Tongue (tissue), 2 donors: ENCODE data around the gene ANXA5. TPM values are rescaled to one million over a fixed set of nuclear protein-coding genes. Genes with fewer than 3 reads are reported as not detected.

Experiments used
- DNase-seq: peaks from one replicate; pipeline ENCODE4 v3.0.0-alpha.2; 2015
- total RNA-seq: library from RNA; depleted of rRNA; stranded (reverse); fragments of >200 nt; gene quantifications from one replicate; pipeline ENCODE4 v1.2.3, GENCODE V29; 2014

ANXA5 gene
- total RNA-seq, 1 donor from 2014 or later: 198 TPM

- DNase-seq: no peak
These were observed 63.1 kb downstream of the ANXA5 start for GRCh38 chr4:121633653-121634052.

- no peak for DNase-seq
These were observed 64.1 kb downstream of the ANXA5 start for GRCh38 chr4:121632636-121633035.

Other genes starting within 250 kb of the ANXA5 start
- 4.1 TPM for gene SMIM43, start 68.2 kb upstream of the ANXA5 start, total RNA-seq
- gene EXOSC9, start 104.3 kb upstream of the ANXA5 start, total RNA-seq: 23.0 TPM
- 26.6 TPM for gene CCNA2, start 126.9 kb upstream of the ANXA5 start, total RNA-seq
- 9.0 TPM for gene BBS7, start 173.5 kb upstream of the ANXA5 start, total RNA-seq